ENCODE data around the gene DERL3.
"Not testable (repeated sequence)": the region's sequence is repeated elsewhere in the genome, so short reads cannot be mapped to it uniquely, and the experiment has no call there.

DERL3 gene

DNA sequence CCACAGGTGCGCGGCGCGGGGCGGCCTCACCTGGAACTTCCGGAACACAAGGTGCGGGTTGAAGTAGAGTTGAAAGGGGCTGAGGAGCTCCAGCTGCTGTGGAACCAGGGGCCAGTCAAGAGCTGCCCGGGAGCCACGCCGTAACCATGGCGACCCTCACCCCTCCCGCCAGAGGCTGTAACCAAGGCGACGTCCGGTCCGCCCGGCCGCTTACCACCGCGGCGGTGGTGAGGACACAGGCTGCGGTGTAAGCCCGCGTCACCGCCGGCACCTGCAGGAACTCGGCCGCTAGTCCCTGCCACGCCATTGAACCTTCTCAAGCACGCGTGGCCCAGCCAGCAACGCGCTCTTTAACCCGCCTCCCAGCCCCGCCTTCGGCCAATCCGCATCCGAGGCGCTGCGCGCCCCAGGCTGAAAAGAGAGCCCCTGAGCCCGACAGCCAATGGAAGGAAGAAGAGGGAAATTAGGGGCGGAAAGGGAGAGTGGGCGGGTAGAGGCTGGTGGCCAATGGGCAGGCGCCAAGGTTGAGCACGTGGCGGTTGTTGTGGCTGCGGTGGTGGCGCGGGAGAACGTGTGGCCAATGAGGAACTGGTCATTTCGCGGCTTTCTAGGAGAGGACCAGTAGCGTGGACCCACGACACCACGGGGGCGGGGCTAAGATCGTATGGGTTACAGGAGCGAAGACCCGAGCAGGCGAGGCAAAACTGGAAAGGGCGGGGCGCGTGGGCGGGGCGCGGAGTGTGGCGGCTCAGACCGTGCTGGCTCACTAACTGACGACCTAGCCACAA, at the start of gene DERL3:
TSS of gene DERL3 (minus strand) at position 326 of the 788 bp plus-strand sequence. CDS start at position 307, 19 bp downstream.
- DNase-seq, result peak; percentile 100

DNA sequence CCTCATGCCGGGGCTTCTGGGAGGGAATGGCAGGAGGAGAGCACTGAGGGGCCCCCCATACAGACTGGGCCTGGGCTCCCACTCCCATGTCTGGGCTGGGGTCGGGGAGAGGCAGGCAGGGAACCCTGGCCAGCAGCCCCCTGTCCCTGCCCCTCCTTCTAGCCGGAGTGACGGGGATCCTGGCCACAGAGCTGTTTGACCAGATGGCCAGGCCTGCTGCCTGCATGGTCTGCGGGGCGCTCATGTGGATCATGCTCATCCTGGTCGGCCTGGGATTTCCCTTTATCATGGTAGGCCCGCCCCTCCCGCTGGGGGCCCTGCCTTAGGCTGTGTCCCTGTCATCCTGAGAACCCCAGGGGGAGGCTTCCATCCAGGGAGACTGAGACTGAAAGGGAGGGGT, 45.3 kb upstream of the DERL3 start:
- no peak for DNase-seq

DNA sequence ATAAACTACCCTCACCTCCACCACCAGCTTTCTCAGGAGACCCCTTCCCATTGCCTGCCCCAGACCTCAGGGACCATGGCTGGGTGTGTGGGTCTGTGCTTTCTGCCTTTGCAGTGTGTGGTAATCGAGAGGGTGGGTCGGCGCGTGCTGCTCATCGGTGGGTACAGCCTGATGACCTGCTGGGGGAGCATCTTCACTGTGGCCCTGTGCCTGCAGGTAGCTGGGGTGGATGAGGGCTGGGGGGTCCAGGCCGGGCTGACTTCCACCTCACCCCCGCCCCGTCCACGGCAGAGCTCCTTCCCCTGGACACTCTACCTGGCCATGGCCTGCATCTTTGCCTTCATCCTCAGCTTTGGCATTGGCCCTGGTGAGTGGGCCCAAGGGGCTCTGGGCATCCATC, 44.9 kb upstream of the DERL3 start:
- DNase-seq, result no peak

DNA sequence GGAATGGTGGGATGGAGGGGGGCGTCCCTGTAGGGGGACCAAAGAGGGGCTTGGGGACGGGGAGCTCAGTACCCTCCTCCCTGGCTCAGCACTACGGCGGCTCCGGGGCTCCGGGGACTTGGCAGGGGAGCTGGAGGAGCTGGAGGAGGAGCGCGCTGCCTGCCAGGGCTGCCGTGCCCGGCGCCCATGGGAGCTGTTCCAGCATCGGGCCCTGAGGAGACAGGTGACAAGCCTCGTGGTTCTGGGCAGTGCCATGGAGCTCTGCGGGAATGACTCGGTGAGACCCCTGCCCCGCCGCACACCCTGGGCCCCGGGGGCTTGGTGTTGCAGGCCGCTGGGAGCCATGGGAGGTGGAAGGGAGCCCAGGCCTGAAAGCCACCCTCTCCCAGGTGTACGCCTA, 43.6 kb upstream of the DERL3 start:
- DNase-seq, result no peak

DNA sequence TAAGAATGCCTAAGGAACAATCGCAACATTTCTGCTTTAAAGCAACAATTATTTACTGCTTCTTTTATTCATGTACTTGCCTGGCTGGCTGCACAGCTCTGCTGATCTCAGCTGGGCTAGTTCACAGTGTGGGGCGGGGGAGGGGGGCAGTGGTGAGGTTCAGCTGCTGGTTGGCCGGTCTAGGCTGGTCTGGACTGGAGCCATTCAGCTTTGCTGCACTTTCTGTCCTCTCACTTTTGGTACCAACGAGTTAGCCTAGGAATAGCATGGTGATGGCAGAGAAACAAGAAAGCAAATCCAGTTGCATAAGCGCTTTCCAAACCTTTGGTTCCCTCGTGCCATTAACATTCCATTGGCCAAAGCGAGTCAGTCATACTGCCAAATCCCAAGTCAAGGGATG, 39.4 kb upstream of the DERL3 start:
- DNase-seq, result no peak

DNA sequence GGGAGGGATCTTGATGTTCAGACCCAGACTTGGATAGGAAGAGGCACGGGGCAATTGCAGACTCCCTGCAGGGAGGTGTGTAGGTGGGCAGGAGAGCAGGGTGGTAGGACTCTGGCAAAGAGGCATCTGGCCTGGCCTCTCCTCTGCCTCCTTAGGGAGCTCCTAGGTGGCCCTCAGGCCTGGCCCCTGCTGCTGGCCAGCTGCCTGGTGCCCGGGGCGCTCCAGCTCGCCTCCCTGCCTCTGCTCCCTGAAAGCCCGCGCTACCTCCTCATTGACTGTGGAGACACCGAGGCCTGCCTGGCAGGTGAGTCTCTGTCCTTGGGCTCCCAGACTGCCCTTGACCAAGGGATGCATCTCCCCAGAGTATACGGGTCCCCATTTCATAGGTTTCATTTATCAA, 38.8 kb upstream of the DERL3 start:
- DNase-seq, result no peak

DNA sequence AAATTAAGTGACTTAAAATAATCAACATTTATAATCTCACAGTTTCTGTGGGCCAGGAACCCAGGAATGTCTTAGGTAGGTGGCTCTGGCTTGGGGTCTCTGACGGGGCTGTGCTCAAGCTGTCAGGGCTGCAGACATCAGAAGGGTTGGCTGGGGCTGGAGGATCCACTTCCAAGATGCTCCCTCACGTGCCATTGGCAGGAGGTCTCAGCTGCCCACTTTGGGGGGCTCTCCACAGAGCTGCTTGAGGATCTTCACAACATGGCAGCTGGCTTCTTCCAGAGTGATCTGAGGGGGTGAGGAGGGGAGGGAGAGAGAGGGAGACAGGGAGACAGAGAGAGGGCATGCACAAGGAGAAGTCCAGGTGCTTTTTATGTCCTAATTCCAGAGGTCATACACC, 37.0 kb upstream of the DERL3 start:
- no peak for DNase-seq

DNA sequence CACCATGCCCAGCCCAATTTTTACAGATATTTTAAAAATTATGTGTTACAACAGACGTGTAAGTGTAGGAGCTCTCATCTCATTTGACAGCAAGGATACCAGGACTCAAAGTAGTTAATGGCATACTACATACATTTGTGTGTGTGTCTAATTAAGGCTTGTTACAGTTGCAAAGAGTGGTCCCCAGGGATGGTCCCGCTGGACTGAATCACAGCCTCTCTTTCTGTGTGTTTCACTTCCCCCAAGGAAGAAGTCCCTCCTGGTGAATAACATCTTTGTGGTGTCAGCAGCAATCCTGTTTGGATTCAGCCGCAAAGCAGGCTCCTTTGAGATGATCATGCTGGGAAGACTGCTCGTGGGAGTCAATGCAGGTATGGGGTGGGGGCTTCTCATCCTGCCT, 36.1 kb upstream of the DERL3 start:
- no peak for DNase-seq

DNA sequence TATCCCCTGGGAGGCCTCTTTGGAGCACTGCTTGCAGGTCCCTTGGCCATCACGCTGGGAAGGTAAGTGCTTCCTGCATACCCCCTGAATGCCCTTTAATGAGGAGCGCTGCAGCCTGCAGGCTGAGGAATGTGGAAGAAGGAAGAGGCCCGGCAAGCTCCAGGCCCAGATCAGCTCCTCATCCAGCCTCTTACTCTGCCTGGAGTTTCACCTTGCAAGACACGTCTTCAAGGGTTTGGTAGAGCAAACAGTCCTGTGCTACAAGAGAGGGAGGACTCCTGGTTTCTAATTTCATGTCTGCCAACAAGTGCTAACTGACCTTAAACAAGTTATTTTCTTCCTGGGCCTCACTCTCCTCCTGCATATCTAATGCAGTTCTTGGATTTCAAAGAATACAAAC, 29.8 kb upstream of the DERL3 start:
- DNase-seq, result no peak

DNA sequence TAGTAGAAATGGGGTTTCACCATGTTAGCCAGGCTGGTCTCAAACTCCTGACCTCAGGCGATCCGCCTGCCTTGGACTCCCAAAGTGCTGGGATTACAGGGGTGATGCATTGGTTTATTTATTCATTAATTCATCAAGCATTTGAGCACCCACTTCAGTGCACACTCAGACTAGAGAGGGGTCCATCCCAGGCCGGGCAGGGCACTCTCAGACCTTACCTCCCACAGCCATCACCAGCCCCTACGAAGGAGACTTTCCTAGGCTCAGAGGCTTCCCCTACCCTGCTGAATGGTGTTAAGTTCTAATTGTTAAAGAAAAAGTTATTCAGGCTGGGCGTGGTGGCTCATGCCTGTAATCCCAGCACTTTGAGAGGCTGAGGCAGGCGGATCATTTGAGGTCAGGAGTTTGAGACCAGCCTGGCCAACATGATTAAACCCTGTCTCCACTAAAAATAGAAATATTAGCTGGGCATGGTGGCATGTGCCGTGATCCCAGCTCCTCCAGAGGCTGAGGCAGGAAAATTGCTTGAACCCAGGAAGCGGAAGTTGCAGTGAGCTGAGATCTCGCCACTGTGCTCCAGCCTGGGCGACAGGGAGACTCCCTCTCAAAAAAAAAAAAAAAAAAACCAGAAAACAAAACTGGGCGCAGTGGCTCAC, 25.8 kb upstream of the DERL3 start:
- not testable (repeated sequence) for DNase-seq

DNA sequence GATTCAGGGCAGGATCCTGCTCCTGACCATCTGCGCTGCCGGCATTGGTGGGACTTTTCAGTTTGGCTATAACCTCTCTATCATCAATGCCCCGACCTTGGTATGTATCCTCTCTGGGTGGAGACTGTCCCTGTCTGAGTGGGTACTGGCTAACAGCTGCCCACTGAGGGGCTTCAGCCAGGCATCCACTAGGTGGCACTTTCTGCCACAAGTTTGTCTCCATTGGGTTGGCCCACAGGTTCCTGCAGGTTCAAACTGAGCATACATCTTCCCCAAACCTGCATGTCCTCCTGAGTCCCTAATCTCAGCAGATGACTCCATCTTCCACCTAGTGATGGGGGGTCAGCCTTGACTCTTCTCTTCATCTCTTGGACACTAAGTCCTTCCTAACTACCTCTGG, 23.3 kb upstream of the DERL3 start:
- peak; percentile 81 for DNase-seq

DNA sequence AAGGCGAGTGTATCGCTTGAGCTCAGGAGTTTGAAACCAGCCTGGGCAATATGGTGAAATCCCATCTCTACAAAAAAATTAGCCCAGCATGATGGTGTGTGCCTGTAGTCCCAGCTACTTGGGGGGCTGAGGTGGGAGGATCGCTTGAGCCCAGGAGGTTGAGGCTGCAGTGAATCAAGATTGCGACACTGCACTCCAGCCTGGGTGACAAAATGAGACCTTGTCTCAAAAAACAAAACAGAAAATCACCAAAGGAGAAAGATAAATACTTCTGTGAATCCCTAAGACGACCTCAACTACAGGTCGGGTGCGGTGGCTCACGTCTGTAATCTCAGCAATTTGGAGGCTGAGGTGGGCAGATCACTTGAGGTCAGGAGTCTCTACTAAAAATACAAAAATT, 21.4 kb upstream of the DERL3 start:
- DNase-seq, result not testable (repeated sequence)

DNA sequence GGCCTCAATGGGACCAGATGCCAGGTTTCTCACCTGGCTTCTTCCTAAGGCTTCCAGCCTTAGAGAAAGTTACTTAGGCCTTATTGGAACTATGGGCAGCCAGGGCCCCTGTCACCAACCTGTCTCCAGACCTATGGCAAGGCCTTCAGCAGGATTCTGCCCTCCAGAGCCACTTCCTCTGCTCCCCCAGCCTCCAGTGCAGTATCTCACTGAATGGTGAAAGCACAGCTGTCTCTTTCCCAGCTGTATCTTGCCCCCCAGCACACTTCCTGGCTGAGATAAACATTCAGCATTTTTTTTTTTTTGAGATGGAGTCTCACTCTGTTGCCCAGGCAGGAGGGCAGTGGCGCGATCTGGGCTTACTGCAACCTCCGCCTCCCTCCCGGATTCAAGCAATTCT, 20.4 kb upstream of the DERL3 start:
- DNase-seq, result no peak

DNA sequence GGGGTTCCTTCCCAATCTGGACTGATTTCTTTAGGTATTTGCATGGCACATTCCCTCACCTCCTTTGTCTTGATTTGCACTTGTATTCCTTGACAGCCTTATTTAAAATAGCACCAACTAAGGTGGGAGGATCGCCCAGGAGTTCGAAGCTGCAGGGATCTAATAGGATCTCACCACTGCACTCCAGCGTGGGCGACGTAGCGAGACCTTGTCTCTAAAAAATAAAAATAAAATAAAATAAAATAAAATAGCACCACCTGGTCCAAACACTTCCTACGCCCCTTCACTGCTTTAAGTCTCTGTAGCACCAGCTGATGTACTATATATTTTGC, 19.6 kb upstream of the DERL3 start:
- DNase-seq, result no peak

DNA sequence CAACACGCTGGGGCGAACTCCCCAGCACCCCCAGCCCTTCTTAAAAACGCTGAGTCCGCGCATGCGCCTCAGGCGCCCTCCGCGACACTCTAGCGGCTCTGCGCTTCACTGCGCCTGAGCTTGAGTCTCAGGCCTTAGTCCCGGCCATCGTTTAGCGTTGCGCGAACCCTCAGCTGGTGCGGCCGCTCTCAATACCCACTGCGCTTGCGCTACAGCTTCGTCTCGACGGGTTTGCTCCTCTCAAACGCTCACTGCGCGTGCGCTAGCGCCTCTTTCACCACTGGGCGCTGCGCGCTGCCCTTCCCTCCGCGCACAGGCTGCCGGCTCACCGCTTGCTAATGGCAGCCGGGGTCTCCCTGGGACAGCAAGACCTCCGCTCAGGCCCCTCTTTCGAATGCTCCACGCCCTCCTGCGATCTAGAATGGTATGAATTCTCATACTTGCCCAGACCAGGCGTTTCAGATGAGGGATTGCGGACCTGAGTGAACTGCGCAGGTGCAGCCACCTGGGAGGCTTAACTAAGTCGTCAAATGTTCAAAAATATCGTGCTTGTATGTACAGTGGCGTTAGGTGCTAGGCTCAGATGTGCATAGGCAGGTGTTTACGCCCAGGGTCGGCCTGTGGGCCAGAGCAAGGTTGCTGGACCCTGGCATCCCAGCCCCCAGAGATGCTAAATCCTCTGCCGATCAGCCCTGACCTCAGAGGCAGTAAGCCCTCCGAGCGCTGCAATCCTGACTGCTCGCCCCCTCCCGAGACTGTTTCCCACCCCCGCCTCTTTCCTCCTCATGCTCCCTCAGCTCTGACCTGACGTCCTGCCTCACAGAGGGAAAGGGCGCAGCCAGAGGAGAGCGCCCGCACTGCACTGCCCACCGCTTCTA, 19.0 kb upstream of the DERL3 start, which contains the start of gene SLC2A11:
TSS of gene SLC2A11 (plus strand) at position 270 of the 878 bp plus-strand sequence. CDS start at position 395, 125 bp downstream.
- DNase-seq, result peak; percentile 100

DNA sequence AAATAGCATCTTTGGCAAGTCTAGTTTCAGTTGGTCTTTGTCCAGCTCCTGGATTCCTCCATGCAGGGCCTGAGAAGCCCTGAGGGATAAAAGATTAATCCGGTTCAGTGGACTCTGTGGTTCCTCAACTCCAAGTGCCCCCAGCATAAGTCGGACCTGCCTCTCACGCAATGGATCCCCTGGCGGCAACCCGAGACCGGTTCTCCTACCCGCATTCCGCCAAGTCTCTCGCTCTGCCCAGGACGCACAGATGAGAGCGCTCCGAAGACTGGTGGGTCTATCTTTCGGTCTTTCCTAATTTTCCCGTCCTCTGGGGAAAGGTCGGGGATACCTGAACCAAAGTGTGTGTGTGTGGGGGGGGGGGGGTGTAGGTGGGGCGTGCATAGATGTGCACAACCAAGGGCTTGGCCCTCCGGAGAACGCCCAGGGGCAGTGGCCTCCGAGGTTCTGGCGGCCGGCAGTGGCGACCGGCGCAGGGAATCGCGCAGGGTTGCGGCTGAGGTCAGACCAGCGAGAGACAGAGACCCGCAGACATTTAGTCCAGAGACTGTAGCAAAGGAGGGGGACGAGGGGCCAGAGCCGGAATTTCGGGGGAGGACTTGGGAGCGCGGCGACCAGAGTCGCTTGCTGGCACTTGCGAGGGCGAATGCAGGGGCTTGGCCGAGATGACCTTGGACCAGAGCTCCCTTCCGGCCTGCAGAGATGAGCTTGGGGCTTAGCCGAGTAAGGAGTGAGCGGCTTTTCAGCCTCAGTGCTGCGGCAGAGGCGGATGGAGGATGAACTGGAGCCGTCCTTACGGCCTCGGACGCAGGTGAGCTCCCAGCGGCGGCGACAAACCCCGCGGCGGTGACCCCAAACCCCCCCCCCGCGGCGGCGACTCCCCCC, 18.2 kb upstream of the DERL3 start:
- peak; percentile 62 for DNase-seq

DNA sequence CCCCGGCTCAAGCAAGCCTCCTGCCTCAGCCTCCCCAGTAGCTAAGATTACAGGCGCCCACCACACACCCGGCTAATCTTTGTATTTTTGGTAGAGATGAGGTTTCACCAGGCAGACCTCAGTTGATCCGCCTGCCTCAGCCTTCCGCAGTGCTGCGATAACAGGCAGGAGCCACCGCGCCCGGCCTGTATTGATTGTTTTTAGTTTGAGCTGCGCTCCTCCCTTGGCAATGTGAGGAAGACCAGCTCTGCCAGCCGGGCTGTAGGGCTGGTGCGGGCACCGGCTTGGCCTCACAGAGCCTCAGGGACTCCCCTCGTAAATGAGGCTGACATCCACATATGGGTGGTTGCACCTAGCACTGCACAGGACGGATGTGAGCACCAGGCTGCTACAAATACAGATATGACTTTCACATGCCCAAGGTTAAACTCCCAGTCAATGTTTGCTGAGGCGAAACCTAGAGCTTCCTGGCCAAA, 11.4 kb upstream of the DERL3 start:
- DNase-seq, result no peak

DNA sequence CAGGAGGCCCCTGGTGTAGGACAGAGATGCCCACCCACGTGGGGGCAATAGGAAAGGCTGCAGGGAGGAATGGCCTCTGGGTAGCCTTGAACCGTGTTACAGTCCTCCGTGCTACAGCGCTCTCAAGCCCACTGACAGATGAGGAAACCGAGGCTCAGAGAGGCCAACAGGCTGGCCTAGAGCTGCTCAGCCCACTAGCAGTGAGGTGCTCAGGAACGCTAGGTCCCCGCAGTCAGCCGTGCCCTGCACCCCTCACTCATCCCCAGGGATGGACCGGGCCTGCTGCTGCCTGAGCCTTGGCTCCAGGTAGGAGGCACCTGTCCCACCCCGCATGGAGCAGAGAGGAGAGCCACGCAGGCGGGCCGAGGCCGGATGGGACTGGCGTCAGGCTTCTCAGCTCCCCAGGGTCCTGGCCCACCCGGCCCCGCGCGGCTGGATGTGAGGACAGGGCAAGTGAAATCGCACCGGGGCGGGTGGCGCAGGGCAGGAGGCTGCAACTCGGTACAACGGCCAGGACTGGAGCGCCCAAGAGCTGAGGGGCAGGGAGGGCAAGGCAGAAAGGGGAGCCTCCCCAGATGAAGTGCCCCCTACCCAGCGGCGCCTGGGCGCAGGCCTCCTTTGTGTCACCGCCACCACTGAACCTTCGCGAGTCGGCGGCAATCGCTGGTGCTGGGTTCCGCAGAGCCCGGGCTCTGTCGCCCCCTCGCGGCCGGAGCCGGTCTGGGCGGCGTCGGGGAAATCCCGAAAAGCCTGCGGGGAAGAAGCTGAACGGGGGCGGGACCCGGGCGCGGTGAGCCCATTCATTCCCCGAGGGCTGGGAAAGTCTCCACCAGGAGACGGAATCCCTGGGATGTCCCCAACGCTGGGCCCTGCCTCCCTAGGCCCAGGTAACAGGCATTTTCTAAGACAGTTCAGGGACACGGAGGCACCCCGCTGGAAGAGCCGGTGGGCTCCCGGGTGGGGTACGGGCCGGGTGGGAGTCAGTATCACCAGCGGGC, 10.5 kb upstream of the DERL3 start:
- peak; percentile 82 for DNase-seq

DNA sequence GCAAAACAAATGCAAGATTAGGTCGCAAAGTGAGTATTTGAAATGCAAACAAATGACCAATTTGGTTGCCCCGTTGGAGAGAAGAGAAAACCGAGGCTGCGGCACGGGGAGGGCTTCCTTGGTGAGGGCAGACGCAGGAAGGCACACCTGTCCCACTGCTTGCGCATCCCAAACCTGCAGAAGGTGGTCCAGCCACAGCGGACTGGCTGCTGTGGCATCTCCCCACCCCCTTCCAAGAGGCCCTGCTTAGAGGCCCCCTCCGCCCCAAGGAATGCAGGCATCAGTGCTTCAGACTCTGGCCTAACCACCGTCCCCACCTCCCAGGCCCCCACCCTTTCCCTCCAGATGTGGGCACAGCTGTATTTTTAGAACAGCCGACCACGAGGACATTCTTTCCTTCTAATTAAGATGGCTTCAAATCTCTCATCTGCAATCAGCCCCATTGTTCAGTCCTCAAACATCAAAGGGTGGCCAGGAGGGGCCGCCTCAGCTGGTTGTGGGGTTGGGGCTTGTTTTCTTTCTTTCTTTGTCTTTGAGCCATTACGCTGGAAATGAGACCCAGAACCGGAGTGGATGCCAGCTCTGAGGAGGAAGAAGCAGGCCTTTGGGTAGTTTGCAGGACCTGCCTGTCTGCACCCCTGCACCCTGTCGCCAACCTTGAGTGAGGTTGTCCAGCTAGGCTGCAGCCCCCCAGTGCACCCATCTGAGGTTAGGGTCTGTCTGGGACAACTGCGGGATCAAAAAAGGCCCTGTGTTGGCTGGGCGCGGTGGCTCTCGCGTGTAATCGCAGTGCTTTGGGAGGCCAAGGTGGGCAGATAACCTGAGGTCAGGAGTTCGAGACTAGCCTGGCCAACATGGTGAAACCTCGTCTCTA, 9.4 kb upstream of the DERL3 start:
- no peak for DNase-seq

DNA sequence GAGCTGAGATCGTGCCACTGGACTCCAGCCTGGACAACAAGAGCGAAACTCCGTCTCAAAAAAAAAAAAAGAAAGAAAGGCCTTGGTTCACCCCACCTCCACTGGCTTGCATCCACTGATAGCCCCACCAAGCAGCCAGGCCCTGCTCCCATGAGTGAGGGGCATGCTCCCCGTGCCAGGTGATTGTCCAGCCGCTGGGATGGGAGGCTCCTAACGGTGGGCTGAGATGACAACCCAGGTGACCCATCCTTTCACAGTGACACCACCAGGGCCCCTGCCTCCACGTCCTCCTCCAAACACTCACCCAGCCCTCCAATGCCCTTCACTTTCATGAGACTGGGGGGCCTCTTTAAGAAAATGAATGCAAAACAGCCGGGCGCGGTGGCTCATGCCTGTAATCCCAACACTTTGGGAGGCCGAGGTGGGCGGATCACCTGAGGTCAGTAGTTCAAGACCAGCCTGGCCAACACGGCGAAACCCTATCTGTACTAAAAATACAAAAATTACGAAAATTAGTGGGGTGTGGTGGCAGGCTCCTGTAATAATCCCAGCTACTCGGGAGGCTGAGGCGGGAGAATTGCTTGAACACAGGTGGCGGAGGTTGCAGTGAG, 8.6 kb upstream of the DERL3 start:
- DNase-seq, result no peak

All from hematopoietic multipotent progenitor cell treated with erythropoietin and hydrocortisone succinate and interleukin-3 and kit ligand, for 6 days (in vitro differentiated cells).